GM18526 (cell line): ENCODE data around the gene IGSF8.

ENCODE experiments used
- POLR2A ChIP-seq: IDR thresholded peaks from 3 replicates; pipeline ENCODE4 v1.6.1; 2011; ENCODE audit not compliant: insufficient read length; ENCODE audit errors: extremely low read depth

Gene IGSF8, protein sequence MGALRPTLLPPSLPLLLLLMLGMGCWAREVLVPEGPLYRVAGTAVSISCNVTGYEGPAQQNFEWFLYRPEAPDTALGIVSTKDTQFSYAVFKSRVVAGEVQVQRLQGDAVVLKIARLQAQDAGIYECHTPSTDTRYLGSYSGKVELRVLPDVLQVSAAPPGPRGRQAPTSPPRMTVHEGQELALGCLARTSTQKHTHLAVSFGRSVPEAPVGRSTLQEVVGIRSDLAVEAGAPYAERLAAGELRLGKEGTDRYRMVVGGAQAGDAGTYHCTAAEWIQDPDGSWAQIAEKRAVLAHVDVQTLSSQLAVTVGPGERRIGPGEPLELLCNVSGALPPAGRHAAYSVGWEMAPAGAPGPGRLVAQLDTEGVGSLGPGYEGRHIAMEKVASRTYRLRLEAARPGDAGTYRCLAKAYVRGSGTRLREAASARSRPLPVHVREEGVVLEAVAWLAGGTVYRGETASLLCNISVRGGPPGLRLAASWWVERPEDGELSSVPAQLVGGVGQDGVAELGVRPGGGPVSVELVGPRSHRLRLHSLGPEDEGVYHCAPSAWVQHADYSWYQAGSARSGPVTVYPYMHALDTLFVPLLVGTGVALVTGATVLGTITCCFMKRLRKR

DNA sequence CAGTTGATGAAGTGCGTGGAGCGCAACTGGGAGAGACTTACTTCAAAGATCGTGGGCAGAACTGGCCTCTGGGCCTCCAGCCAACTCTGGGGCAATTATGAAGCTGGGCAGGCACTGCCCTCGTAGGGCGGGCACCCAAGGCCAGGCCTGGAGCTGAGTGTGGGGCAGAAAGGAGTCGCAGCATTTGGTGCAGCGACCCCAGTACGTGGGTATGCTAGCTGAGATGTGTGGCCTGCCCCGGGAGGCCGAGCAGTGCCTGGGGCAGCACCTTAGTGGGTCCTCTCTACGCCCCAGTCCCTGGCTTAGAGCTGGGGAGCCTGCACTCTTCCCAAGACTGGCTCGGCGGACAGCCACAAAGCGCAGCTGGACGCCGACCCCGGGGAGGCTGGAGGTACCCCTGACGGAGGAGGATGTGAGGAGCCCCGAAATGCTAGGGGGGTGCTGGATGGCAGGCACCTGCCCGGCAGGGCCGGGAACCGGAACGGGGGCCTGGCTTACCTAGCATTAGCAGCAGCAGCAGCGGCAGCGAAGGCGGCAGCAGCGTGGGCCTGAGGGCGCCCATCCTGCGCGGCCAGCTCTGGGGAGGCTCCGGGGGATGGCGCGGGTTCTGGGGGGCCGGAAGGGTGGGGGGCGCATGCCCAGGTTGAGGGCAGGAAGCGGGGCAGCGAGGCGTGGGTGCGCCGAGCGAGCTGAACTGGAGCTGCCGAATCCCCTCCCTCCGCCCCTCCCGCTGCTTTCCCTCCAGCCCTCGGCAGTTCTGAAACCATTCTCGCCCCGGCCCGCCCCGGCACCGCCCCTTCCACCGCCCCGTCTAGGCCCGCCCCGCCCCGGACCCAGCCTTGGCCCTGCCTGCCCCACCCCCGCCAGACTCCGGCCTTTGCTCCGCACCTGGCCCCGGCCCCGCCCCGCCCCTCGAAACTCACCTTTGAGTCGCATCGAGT lies at the start of gene IGSF8:
TSS of gene IGSF8 (minus strand) at position 709 of the 941 bp plus-strand sequence. CDS start at position 562, 147 bp downstream.
- peak; percentile 40 for TF ChIP-seq POLR2A

DNA sequence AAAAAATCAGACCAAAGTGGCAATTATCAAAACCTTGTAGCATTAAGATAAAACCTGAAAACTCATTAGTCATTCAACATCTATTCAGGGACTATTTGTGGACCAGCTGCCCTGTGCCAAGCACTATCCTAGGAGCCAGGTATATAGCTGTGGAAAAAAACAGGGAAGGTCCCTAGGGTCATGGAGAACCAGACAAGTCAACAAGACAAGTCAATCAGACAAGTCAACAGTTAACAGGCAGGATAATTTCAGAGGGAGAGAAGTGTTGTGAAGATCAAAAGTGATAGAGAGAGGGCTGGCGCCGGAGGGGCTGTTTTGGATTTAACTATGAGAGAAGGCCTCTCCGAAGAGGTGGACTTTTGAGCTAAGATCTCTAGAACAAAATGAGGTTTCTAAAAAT lies 49.7 kb upstream of the IGSF8 start:
- no peak for TF ChIP-seq POLR2A

DNA sequence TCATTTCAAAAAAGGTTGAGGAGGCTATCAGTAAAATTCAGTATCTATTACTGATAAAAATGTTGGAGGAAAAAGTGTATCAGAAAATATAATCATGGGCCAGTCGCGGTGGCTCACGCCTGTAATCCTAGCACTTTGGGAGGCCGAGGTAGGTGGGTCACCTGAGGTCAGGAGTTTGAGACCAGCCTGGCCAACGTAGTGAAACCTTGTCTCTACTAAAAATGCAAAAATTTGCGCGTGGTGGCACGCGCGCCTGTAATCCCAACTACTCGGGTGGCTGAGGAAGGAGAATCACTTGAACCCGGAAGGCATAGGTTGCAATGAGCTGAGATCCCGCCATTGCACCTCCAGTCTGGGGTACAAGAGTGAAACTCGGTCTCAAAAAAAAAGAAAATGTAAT lies 47.7 kb upstream of the IGSF8 start:
- no peak for TF ChIP-seq POLR2A

DNA sequence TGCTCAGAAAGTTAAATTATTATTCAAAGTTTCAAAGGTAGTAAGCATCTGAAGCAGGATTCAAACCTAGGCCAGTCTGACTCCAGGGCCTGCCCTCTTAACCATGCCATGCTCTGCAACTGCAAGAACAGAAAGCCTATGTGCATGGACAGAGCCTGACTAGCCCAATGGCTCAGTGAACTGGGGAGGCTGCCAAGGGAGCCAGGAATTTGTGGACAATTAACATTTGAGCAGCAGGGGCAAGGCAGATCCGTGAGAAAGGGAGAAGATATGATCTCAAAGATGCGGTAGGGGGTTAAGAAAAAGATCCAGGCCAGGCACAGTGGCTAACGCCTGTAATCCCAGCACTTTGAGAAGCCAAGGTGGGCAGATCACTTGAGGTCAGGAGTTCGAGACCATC lies 46.5 kb upstream of the IGSF8 start:
- no peak for TF ChIP-seq POLR2A

DNA sequence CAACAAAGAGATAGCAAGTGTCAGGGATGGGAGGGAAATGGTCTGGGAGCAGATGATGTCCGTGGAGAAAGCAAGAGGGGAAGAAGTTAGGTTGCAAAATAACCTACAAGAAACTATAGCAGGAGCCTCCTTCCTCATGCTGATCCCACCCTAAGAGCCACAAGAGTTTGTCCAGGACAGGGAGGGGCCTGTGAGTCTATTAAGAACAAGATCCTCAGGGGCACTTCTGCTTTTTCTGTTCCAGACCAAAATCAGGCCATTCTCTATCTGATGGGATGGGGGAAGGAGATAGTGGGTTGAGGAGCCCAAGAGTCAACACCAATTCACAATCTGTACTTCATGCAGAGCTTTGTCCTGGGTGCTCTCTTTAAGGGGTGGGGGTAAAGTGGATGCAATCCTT lies 45.3 kb upstream of the IGSF8 start:
- no peak for TF ChIP-seq POLR2A

DNA sequence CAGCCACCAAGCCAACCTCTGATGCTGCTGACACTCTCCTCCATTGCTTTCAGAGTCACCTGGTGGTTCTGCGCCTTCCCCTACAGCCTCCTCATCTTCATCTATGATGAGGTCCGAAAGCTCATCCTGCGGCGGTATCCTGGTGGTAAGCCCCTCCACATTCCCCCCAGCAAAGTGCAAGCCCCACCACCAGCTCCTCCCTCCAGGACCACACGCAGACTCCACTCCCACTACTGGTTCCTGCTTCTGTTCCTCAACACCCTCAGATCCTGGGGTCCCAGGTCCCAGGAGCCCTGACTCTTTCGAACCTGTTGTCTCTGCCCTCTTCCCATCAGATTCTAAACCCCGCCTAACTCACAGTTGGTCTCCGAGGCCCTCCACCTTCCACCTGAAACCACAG lies 41.4 kb upstream of the IGSF8 start:
- no peak for TF ChIP-seq POLR2A

DNA sequence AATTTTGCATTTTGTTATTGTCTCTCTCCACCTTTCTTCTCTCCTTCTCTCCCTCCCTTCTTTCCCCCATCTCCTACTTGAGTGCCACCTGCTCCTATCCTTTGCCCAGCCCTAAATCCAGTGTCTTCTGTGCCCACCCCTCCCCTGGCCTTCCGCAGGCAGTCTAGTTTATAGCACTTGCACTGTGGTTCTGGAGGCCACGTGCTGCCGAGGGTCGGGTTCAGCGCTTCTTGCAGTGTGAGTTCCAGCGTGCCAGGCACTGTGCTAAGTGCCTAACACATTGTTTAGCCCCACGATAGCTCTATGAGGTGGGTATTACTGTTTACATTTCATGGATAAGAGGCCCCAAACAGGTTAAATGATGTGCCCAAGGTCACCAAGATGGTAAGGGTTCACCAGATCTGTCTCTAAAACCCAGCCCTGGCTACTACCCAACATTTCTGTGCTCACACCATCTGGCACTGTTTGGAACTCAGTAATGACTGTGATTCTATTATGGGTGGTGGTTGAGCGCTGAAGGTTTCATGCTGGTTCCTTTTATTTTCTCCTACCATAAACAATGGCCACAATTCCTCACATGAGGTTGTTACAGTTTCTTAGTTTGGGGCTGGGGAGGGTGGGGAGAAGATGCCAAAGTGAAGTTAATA lies 38.9 kb upstream of the IGSF8 start:
- TF ChIP-seq POLR2A, result no peak

DNA sequence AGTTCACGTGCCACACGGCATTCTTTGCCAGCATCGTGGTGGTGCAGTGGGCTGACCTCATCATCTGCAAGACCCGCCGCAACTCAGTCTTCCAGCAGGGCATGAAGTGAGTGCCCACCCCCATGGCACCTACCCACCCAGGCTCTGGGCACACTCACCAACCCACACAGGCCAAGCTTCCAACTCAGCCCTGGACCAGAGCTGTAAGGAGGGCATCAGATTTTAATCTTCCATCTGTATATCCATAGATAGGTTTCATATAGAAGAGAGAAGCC lies 38.4 kb upstream of the IGSF8 start:
- no peak for TF ChIP-seq POLR2A

DNA sequence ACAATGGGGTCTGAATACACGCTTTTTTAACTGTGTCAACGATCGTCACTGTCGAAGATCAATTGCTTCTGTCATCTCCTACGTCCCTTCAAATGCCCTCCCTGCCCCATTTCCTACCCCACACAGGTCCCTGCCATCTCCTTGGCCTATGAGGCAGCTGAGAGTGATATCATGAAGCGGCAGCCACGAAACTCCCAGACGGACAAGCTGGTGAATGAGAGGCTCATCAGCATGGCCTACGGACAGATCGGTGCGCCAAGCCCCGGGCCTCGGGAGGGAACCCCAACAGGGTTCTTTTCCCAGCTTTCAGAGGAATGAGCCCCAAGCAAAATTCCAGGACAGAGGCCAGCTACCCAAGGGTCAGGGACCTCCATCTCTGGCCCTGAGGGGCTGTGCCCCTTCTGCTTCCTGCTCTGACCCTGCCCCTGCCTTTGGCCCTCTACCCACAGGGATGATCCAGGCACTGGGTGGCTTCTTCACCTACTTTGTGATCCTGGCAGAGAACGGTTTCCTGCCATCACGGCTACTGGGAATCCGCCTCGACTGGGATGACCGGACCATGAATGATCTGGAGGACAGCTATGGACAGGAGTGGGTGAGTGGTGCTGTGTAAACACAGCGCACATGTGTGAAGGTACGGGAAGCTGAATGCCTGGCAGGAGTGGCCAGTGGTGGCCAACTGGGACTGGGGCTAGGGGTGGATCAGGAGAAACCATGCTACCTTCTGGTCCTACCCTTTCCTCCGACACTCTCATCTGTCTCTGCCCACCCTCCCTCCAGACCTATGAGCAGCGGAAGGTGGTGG lies 37.9 kb upstream of the IGSF8 start:
- TF ChIP-seq POLR2A, result no peak

DNA sequence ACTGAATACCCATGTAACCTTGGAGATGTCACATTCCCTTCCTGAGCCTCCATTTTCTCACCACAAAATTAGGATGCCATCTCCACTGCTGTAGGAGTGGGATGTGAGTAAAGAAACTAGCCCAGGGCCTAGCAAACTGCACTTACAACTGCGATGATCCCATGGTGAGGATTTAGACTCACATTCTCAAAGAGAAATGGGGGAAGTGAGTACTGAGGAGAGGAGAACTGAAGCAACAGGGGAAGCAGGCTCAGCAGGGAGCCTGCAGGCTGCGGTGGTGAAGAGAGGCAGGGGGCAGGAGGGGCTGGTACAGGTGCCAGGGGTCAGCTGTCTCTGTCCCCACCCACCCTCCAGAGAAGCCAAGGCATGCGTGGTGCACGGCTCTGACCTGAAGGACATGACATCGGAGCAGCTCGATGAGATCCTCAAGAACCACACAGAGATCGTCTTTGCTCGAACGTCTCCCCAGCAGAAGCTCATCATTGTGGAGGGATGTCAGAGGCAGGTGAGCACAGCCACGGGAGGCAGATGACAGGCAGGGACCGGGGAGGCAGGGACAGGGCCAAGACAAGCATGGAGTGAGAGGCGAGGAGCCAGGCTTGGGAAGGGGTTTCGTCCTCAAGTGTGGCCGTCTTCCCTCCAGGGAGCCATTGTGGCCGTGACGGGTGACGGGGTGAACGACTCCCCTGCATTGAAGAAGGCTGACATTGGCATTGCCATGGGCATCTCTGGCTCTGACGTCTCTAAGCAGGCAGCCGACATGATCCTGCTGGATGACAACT lies 36.6 kb upstream of the IGSF8 start:
- TF ChIP-seq POLR2A, result no peak

DNA sequence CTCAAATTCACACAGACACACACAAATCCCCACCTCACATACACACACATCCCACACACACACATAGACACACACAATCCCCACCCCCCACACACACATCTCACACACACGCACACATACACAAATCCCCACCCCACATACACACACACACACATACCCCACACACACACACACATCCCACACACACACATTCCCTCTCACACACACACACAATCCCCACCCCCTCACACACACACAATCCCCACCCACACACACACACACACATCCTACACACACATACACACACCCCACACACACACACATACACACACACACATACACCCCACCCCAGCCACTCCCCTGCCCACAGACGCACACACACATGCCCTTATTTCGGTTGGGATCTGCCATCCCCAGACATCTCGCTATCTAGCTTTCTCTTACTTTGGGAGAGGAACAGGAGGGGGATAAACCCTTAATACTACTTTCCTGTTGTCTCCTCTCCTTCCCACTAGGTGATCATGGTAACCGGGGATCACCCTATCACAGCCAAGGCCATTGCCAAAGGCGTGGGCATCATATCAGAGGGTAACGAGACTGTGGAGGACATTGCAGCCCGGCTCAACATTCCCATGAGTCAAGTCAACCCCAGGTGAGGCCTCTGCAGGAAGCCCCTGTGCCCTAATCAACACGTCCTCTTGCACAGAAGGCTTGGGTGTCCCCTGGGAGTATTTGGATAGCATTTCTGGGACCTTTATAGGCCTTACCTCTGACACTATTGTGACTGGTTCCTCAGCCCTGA lies 35.8 kb upstream of the IGSF8 start:
- TF ChIP-seq POLR2A, result no peak

DNA sequence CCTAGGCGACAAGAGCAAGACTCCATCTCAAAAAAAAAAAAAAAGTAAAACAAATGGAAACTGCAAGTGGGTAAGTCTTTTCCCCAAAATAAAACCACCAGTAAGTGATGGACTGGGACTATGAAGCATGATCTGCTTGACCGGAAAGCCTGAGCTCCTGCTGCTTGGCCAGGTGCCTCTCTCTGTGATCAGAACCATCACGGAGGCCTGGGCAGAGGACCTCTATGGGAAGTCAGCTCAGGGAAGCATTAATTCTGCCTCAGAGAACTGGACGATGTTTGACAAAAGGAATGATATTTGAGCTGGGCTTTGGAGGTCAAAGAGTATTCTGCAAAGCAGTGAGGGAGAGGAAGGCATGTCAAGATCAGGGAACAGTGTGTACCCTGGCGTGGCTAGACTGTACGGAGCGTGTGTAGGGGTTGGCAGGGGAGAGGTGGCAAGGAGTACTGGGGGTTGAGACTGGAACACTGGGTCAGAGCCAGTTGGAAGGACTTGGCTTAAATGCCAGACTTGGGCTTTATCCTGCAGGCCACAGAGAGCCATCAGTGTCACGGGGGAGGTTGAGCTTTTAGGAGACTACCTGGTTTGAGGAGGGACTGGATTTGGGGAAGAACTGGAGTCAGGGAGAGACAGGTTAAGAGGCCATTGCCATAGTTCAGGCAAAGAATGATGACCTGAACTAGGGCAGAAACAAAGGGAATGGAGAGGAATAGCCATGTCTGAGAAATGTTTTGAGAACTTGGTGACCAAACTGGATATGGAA lies 33.6 kb upstream of the IGSF8 start:
- TF ChIP-seq POLR2A, result no peak
